HEK293 (cell line): Measurements from ENCODE around the gene CREM.
A peak's percentile ranks its signal among the peaks of the same experiment; 100 is the strongest.

Experiments used
- GLIS1 ChIP-seq: fragments of 450-650 bp; formaldehyde crosslinking; IDR thresholded peaks from 2 replicates; pipeline ENCODE4 v1.5.1; 2016; ENCODE audit warnings: missing biosample characterization, missing genetic modification characterization
- IKZF3 ChIP-seq: fragments of 450-650 bp; IDR thresholded peaks from 2 replicates; pipeline ENCODE4 v1.5.0; 2018; ENCODE audit warnings: missing biosample characterization, mild to moderate bottlenecking, missing genetic modification characterization, moderate library complexity
- KLF1 ChIP-seq: fragments of 450-650 bp; formaldehyde crosslinking; IDR thresholded peaks from 2 replicates; pipeline ENCODE4 v1.5.1; 2016; ENCODE audit warnings: missing biosample characterization, missing genetic modification characterization
- KLF10 ChIP-seq: fragments of 450-650 bp; IDR thresholded peaks from 2 replicates; pipeline ENCODE4 v1.5.1; 2018; ENCODE audit warnings: missing biosample characterization, mild to moderate bottlenecking, missing genetic modification characterization
- KLF16 ChIP-seq: fragments of 450-650 bp; formaldehyde crosslinking; IDR thresholded peaks from 2 replicates; pipeline ENCODE4 v1.5.1; 2017; ENCODE audit warnings: missing biosample characterization, missing genetic modification characterization
- MEIS1 ChIP-seq: sonication (generic); formaldehyde crosslinking; IDR thresholded peaks from 2 replicates; pipeline ENCODE4 v1.8.1; 2022; ENCODE audit warnings: missing genetic modification reagents, mild to moderate bottlenecking, borderline replicate concordance
- OVOL3 ChIP-seq: fragments of 450-650 bp; formaldehyde crosslinking; IDR thresholded peaks from 2 replicates; pipeline ENCODE4 v1.5.1; 2016; ENCODE audit warnings: missing biosample characterization, missing genetic modification characterization
- RBAK ChIP-seq: fragments of 450-650 bp; formaldehyde crosslinking; IDR thresholded peaks from 2 replicates; pipeline ENCODE4 v1.5.1; 2016; ENCODE audit warnings: missing biosample characterization, missing genetic modification characterization
- SETDB1 ChIP-seq: IDR thresholded peaks from one replicate; pipeline ENCODE4 v1.6.1; 2017; ENCODE audit warnings: mild to moderate bottlenecking, low read length, moderate library complexity, mixed read lengths; ENCODE audit not compliant: insufficient read length
- SP7 ChIP-seq: fragments of 450-650 bp; formaldehyde crosslinking; IDR thresholded peaks from 2 replicates; pipeline ENCODE4 v1.5.1; 2016; ENCODE audit warnings: missing biosample characterization, missing genetic modification characterization
- TCF7L2 ChIP-seq: IDR thresholded peaks from 2 replicates; pipeline ENCODE4 v1.6.1; 2011; ENCODE audit warnings: low read depth, mild to moderate bottlenecking, inconsistent platforms, low read length, moderate library complexity, borderline replicate concordance
- WT1 ChIP-seq: fragments of 450-650 bp; formaldehyde crosslinking; IDR thresholded peaks from 2 replicates; pipeline ENCODE4 v1.5.1; 2016; ENCODE audit warnings: missing biosample characterization, missing genetic modification characterization
- ZIC2 ChIP-seq: fragments of 450-650 bp; formaldehyde crosslinking; IDR thresholded peaks from 2 replicates; pipeline ENCODE4 v1.5.1; 2016; ENCODE audit warnings: missing biosample characterization, missing genetic modification characterization
- ZNF112 ChIP-seq: fragments of 450-650 bp; formaldehyde crosslinking; IDR thresholded peaks from 2 replicates; pipeline ENCODE4 v1.5.0; 2017; ENCODE audit warnings: missing biosample characterization, missing genetic modification characterization
- ZNF140 ChIP-seq: fragments of 450-650 bp; formaldehyde crosslinking; IDR thresholded peaks from 2 replicates; pipeline ENCODE4 v1.5.1; 2016; ENCODE audit warnings: missing biosample characterization, missing genetic modification characterization
- ZNF23 ChIP-seq: fragments of 450-650 bp; formaldehyde crosslinking; IDR thresholded peaks from 2 replicates; pipeline ENCODE4 v1.5.1; 2016; ENCODE audit warnings: missing biosample characterization, missing genetic modification characterization, borderline replicate concordance
- ZNF239 ChIP-seq: fragments of 450-650 bp; formaldehyde crosslinking; IDR thresholded peaks from 2 replicates; pipeline ENCODE4 v1.5.1; 2016; ENCODE audit warnings: missing biosample characterization, missing genetic modification characterization
- ZNF394 ChIP-seq: fragments of 450-650 bp; formaldehyde crosslinking; IDR thresholded peaks from 2 replicates; pipeline ENCODE4 v1.5.1; 2016; ENCODE audit warnings: missing biosample characterization, missing genetic modification characterization, mild to moderate bottlenecking, moderate library complexity, borderline replicate concordance
- ZNF426 ChIP-seq: fragments of 450-650 bp; formaldehyde crosslinking; IDR thresholded peaks from 2 replicates; pipeline ENCODE4 v1.5.1; 2017; ENCODE audit warnings: missing biosample characterization, missing genetic modification characterization, mild to moderate bottlenecking, inconsistent platforms, moderate library complexity
- ZNF48 ChIP-seq: fragments of 450-650 bp; formaldehyde crosslinking; IDR thresholded peaks from 2 replicates; pipeline ENCODE4 v1.5.1; 2016; ENCODE audit warnings: missing biosample characterization, missing genetic modification characterization
- ZNF529 ChIP-seq: fragments of 450-650 bp; formaldehyde crosslinking; IDR thresholded peaks from 2 replicates; pipeline ENCODE4 v1.5.1; 2017; ENCODE audit warnings: missing genetic modification characterization, missing biosample characterization; ENCODE audit not compliant: insufficient replicate concordance
- ZNF623 ChIP-seq: fragments of 450-650 bp; formaldehyde crosslinking; IDR thresholded peaks from 2 replicates; pipeline ENCODE4 v1.5.1; 2016; ENCODE audit warnings: missing biosample characterization, missing genetic modification characterization
- ZNF624 ChIP-seq: fragments of 450-650 bp; formaldehyde crosslinking; IDR thresholded peaks from 2 replicates; pipeline ENCODE4 v1.5.1; 2017; ENCODE audit warnings: missing biosample characterization, missing genetic modification characterization
- ZNF626 ChIP-seq: fragments of 450-650 bp; sonication (Bioruptor Pico); formaldehyde crosslinking; IDR thresholded peaks from 2 replicates; pipeline ENCODE4 v1.5.1; 2018; ENCODE audit warnings: missing biosample characterization, missing genetic modification characterization, inconsistent platforms
- ZNF629 ChIP-seq: fragments of 450-650 bp; formaldehyde crosslinking; IDR thresholded peaks from 2 replicates; pipeline ENCODE4 v1.5.1; 2017; ENCODE audit warnings: missing biosample characterization, missing genetic modification characterization
- ZNF660 ChIP-seq: fragments of 450-650 bp; IDR thresholded peaks from 2 replicates; pipeline ENCODE4 v1.5.1; 2018; ENCODE audit warnings: missing biosample characterization, mild to moderate bottlenecking, missing genetic modification characterization
- ZNF701 ChIP-seq: fragments of 450-650 bp; formaldehyde crosslinking; IDR thresholded peaks from 2 replicates; pipeline ENCODE4 v1.5.1; 2016; ENCODE audit warnings: missing biosample characterization, missing genetic modification characterization
- ZSCAN30 ChIP-seq: fragments of 450-650 bp; IDR thresholded peaks from 2 replicates; pipeline ENCODE4 v1.5.1; 2018; ENCODE audit warnings: missing biosample characterization, mild to moderate bottlenecking, missing genetic modification characterization, moderate library complexity
- TF ChIP-seq, protein P1 (sequence below): fragments of 450-650 bp; formaldehyde crosslinking; IDR thresholded peaks from 2 replicates; pipeline ENCODE4 v1.5.1; 2016; ENCODE audit warnings: missing biosample characterization, missing genetic modification characterization, low read depth
- TF ChIP-seq, protein P2 (sequence below): fragments of 450-650 bp; formaldehyde crosslinking; IDR thresholded peaks from 2 replicates; pipeline ENCODE4 v1.5.1; 2017; ENCODE audit warnings: missing biosample characterization, missing genetic modification characterization
- TF ChIP-seq, protein P3 (sequence below): fragments of 450-650 bp; IDR thresholded peaks from 2 replicates; pipeline ENCODE4 v1.5.1; 2018; ENCODE audit warnings: missing biosample characterization, missing genetic modification characterization
- TF ChIP-seq, protein P4 (sequence below): fragments of 450-650 bp; formaldehyde crosslinking; IDR thresholded peaks from 2 replicates; pipeline ENCODE4 v1.5.1; 2016; ENCODE audit warnings: missing biosample characterization, missing genetic modification characterization
- TF ChIP-seq, protein P5 (sequence below): fragments of 450-650 bp; formaldehyde crosslinking; IDR thresholded peaks from 2 replicates; pipeline ENCODE4 v1.5.1; 2017; ENCODE audit warnings: missing biosample characterization, missing genetic modification characterization

CREM gene

DNA sequence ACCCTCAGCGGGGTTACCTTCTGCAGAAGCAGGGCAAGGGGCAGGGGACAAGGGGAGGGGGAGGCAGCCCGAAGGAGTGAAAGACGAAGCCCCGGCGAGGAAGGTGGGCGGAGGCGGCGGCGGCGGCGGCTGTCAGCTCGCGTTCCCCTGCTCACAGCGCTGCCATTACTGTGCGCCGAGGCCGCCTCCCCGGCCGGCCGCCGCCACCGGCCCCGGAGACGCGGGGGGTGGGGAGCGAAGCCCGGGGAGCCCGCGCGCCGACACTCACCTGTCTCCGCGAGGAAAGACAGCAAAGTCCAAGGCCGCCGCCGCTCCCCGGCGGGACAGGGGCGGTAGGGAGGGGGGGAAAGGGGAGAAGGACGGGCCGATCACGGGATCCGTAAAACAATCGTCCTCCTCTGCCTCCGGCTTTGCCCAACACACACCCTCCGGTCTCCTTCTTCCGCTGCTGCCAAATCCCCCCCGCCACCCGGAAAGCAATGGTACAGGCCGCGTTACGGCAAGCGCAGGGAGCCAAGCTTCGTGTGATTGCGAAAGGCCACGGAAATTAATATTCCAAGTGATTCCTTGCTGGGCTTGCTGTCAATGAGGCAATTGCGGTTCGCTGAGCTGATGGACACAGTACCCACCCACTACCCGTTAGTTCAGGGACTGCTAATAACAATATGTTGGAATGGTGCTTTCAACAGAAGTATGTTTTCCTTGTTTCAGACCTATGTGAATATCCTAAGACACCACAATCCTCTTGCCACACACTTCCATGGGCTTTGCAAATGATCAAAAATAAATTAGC lies 36.3 kb upstream of the CREM start, which contains the start of gene CUL2 (continued):
- TF ChIP-seq, protein P1, sequence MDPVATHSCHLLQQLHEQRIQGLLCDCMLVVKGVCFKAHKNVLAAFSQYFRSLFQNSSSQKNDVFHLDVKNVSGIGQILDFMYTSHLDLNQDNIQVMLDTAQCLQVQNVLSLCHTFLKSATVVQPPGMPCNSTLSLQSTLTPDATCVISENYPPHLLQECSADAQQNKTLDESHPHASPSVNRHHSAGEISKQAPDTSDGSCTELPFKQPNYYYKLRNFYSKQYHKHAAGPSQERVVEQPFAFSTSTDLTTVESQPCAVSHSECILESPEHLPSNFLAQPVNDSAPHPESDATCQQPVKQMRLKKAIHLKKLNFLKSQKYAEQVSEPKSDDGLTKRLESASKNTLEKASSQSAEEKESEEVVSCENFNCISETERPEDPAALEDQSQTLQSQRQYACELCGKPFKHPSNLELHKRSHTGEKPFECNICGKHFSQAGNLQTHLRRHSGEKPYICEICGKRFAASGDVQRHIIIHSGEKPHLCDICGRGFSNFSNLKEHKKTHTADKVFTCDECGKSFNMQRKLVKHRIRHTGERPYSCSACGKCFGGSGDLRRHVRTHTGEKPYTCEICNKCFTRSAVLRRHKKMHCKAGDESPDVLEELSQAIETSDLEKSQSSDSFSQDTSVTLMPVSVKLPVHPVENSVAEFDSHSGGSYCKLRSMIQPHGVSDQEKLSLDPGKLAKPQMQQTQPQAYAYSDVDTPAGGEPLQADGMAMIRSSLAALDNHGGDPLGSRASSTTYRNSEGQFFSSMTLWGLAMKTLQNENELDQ (tag by site-specific recombination): no peak
- TF ChIP-seq ZNF112 (tag by site-specific recombination) (no peak), ZNF23 (tag by site-specific recombination) (no peak), ZIC2 (tag by site-specific recombination) (peak; percentile 29), WT1 (tag by site-specific recombination) (peak; percentile 53; the same call in 1 of the 2 replicates), GLIS1 (tag by site-specific recombination) (0 out of 2 replicates have a peak, but pooled peaks have one; percentile 5), ZNF629 (tag by site-specific recombination) (peak; percentile 72), KLF1 (tag by site-specific recombination) (0 out of 2 replicates have a peak, but pooled peaks have one; percentile 39), ZNF624 (tag by site-specific recombination) (no peak), ZNF140 (tag by site-specific recombination) (no peak), ZNF239 (tag by site-specific recombination) (no peak), SP7 (tag by site-specific recombination) (peak; percentile 83), RBAK (tag by site-specific recombination) (no peak), ZNF529 (no peak), OVOL3 (tag by site-specific recombination) (no peak), ZSCAN30 (tag by site-specific recombination) (peak; percentile 82), ZNF623 (tag by site-specific recombination) (peak; percentile 36; the same call in 1 of the 2 replicates), ZNF48 (no peak), TCF7L2 (no peak), ZNF394 (tag by site-specific recombination) (peak; percentile 69), SETDB1 (no peak), KLF16 (tag by site-specific recombination) (peak; percentile 58), ZNF660 (peak; percentile 81), MEIS1 (CRISPR knock-in tag) (no peak), KLF10 (tag by site-specific recombination) (peak; percentile 54; the same call in 1 of the 2 replicates), IKZF3 (tag by site-specific recombination) (peak; percentile 93), ZNF701 (no peak), ZNF426 (no peak), ZNF626 (tag by site-specific recombination) (no peak)
- TF ChIP-seq, protein P2, sequence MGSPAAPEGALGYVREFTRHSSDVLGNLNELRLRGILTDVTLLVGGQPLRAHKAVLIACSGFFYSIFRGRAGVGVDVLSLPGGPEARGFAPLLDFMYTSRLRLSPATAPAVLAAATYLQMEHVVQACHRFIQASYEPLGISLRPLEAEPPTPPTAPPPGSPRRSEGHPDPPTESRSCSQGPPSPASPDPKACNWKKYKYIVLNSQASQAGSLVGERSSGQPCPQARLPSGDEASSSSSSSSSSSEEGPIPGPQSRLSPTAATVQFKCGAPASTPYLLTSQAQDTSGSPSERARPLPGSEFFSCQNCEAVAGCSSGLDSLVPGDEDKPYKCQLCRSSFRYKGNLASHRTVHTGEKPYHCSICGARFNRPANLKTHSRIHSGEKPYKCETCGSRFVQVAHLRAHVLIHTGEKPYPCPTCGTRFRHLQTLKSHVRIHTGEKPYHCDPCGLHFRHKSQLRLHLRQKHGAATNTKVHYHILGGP (tag by site-specific recombination): no peak
- TF ChIP-seq, protein P3, sequence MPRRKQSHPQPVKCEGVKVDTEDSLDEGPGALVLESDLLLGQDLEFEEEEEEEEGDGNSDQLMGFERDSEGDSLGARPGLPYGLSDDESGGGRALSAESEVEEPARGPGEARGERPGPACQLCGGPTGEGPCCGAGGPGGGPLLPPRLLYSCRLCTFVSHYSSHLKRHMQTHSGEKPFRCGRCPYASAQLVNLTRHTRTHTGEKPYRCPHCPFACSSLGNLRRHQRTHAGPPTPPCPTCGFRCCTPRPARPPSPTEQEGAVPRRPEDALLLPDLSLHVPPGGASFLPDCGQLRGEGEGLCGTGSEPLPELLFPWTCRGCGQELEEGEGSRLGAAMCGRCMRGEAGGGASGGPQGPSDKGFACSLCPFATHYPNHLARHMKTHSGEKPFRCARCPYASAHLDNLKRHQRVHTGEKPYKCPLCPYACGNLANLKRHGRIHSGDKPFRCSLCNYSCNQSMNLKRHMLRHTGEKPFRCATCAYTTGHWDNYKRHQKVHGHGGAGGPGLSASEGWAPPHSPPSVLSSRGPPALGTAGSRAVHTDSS (tag by site-specific recombination): 0 out of 2 replicates have a peak, but pooled peaks have one; percentile 7
- TF ChIP-seq, protein P4, sequence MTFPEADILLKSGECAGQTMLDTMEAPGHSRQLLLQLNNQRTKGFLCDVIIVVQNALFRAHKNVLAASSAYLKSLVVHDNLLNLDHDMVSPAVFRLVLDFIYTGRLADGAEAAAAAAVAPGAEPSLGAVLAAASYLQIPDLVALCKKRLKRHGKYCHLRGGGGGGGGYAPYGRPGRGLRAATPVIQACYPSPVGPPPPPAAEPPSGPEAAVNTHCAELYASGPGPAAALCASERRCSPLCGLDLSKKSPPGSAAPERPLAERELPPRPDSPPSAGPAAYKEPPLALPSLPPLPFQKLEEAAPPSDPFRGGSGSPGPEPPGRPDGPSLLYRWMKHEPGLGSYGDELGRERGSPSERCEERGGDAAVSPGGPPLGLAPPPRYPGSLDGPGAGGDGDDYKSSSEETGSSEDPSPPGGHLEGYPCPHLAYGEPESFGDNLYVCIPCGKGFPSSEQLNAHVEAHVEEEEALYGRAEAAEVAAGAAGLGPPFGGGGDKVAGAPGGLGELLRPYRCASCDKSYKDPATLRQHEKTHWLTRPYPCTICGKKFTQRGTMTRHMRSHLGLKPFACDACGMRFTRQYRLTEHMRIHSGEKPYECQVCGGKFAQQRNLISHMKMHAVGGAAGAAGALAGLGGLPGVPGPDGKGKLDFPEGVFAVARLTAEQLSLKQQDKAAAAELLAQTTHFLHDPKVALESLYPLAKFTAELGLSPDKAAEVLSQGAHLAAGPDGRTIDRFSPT (tag by site-specific recombination): peak; percentile 33; the same call in 1 of the 2 replicates
- TF ChIP-seq, protein P5, sequence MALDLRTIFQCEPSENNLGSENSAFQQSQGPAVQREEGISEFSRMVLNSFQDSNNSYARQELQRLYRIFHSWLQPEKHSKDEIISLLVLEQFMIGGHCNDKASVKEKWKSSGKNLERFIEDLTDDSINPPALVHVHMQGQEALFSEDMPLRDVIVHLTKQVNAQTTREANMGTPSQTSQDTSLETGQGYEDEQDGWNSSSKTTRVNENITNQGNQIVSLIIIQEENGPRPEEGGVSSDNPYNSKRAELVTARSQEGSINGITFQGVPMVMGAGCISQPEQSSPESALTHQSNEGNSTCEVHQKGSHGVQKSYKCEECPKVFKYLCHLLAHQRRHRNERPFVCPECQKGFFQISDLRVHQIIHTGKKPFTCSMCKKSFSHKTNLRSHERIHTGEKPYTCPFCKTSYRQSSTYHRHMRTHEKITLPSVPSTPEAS: peak; percentile 60
